ENCODE data around the gene ACTN1. TPM values are rescaled to one million over a fixed set of nuclear protein-coding genes. Genes with fewer than 3 reads are reported as not detected.

Gene ACTN1
- total RNA-seq, 1 donor from 2014 or later: 209 TPM

- intact Hi-C loops (cut with DNase I): no loop called here
- Histone ChIP-seq H3K4me3 (no peak overlapping the region), H3K36me3 (no peaks in the 10 kb centered on the region), H3K4me1 (no peaks in the 10 kb centered on the region), H3K27me3 (no peaks in the 10 kb centered on the region), H3K9me3 (no peaks in the 10 kb centered on the region), H3K27ac (no peak overlapping the region)
- no peak for TF ChIP-seq POLR2A (IDR thresholded peaks at IDR 0.05)
- TF ChIP-seq POLR2AphosphoS5 (IDR thresholded peaks at IDR 0.05; ENCODE audit: insufficient read depth in 1 of 2, low read depth in 1 of 2): no peak
- no peak for TF ChIP-seq CTCF (IDR thresholded peaks at IDR 0.05)
- DNase-seq (ENCODE audit: extremely low spot score in 2 of 2): no peak
Measured at GRCh38 chr14:68865542-68865941, 113.6 kb downstream of the ACTN1 start.

DNA sequence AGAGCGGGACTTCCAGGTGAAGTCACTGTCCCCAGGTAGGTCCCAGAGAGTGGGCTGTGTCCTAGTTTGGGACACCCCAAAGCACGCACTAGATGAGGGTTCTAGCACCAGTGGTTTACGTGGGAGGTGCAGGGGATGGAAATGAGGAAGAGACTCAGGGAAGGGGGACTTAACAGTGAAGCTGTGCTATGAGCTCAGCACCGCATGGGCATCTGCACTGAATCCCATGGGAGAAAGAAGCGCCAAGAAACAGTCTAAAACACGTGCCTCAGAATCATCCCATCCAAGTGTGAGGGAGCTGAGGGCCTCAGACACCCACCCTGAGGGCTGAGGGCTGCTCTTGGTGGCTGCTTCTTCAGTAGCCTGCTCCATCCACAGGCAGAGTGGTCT lies 114.7 kb downstream of the ACTN1 start:
- no peaks in the 10 kb centered on the region for H3K4me1 ChIP-seq
- no peak overlapping the region for H3K4me3 ChIP-seq
- peak in 1 of 2 donors; percentile 74 for DNase-seq (ENCODE audit: extremely low spot score in 2 of 2)
- TF ChIP-seq POLR2AphosphoS5 (IDR thresholded peaks at IDR 0.05; ENCODE audit: insufficient read depth in 1 of 2, low read depth in 1 of 2) (no peak), CTCF (IDR thresholded peaks at IDR 0.05) (no peak), POLR2A (IDR thresholded peaks at IDR 0.05) (no peak)
- H3K36me3 ChIP-seq: no peaks in the 10 kb centered on the region
- intact Hi-C loops (cut with DNase I): loop anchor here (5.0 kb wide), 1 partner anchor 243 kb away; no protein-coding TSS in a partner anchor
- H3K27me3 ChIP-seq: no peaks in the 10 kb centered on the region
- H3K27ac ChIP-seq: no peak overlapping the region
- H3K9me3 ChIP-seq: no peaks in the 10 kb centered on the region

DNA sequence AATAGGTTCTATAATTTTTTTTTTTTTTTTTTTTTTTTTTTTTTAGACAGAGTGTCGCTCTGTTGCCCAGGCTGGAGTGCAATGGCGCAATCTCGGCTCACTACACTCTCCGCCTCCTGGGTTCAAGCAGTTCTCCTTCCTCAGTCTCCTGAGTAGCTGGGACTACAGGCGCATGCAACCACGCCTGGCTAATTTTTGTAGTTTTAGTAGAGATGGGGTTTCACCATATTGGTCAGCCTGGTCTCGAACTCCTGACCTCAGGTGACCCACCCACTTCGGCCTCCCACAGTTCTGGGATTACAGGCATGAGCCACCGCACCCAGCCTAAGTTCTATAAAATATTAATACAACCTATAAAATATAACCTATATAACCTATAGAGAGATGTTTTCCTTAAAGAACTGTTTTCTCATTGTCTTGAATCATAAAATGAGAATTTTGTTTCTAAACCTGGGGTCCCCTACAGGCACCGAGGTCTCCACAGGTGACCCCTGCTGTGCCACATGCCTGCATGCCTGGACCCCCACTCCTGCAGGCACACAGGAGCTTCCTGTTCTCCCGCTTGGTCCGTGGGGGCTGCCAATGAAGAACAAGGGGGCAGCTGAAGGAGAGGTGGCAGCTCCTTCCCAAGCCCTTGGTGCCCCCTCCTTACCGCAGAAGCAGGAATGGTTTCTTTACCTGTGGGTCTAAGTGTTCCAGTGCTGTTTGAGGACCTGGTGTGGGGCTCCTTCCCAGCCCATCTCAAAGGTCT lies 115.3 kb downstream of the ACTN1 start:
- Histone ChIP-seq H3K27me3 (no peaks in the 10 kb centered on the region), H3K4me3 (no peak overlapping the region), H3K9me3 (no peaks in the 10 kb centered on the region), H3K27ac (no peak overlapping the region), H3K4me1 (no peaks in the 10 kb centered on the region), H3K36me3 (no peaks in the 10 kb centered on the region)
- no peak for TF ChIP-seq POLR2A (IDR thresholded peaks at IDR 0.05)
- no peak for TF ChIP-seq POLR2AphosphoS5 (IDR thresholded peaks at IDR 0.05; ENCODE audit: insufficient read depth in 1 of 2, low read depth in 1 of 2)
- no peak for TF ChIP-seq CTCF (IDR thresholded peaks at IDR 0.05)
- DNase-seq (ENCODE audit: extremely low spot score in 2 of 2): no peak
- intact Hi-C loops (cut with DNase I): loop anchor here (5.0 kb wide), 1 partner anchor 244 kb away; no protein-coding TSS in a partner anchor

GRCh38 chr14:68862954-68863594 lies 116.0 kb downstream of the ACTN1 start:
- TF ChIP-seq POLR2A (IDR thresholded peaks at IDR 0.05): no peak
- TF ChIP-seq CTCF (IDR thresholded peaks at IDR 0.05): peak; percentile 53 to 64 (median 55)
- peak in 1 of 2 donors; percentile 55 for TF ChIP-seq POLR2AphosphoS5 (IDR thresholded peaks at IDR 0.05; ENCODE audit: insufficient read depth in 1 of 2, low read depth in 1 of 2)

More at GRCh38 chr14:68862954-68863594, 116.0 kb downstream of the ACTN1 start:
- Histone ChIP-seq H3K9me3 (no peaks in the 10 kb centered on the region), H3K27ac (no peak overlapping the region), H3K36me3 (no peaks in the 10 kb centered on the region), H3K4me3 (no peak overlapping the region), H3K27me3 (no peaks in the 10 kb centered on the region), H3K4me1 (no peaks in the 10 kb centered on the region)
- intact Hi-C loops (cut with DNase I): loop anchor here (5.0 kb wide), 1 partner anchor 244 kb away; no protein-coding TSS in a partner anchor
- peak in 1 of 2 donors; percentile 52 for DNase-seq (ENCODE audit: extremely low spot score in 2 of 2)
